OCI-LY1 (cell line): ENCODE results near the gene GPR179.

ENCODE experiments used
- H2AFZ ChIP-seq: fragments of 200-600 bp; sonication (generic), shearing (Covaris generic); 2 replicates; pipeline ENCODE4 v1.6.0; 2014; ENCODE audit warnings: antibody characterized with exemption, mild to moderate bottlenecking, low read length
- H3F3A ChIP-seq: fragments of 200-600 bp; sonication (generic), shearing (Covaris generic); 2 replicates; pipeline ENCODE4 v1.6.0; 2014; ENCODE audit warnings: mild to moderate bottlenecking, antibody characterized with exemption, low read length, moderate library complexity; ENCODE audit not compliant: insufficient read depth
- H3K27ac ChIP-seq: fragments of 200-600 bp; sonication (generic); 2 replicates; pipeline ENCODE4 v1.5.1; 2014; ENCODE audit warnings: low read length, mixed run types, mild to moderate bottlenecking, low read depth; ENCODE audit not compliant: poor library complexity, severe bottlenecking
- H3K27me3 ChIP-seq: fragments of 200-600 bp; sonication (generic); 2 replicates; pipeline ENCODE4 v1.6.0; 2014; ENCODE audit warnings: antibody characterized with exemption, mild to moderate bottlenecking, low read length, moderate library complexity; ENCODE audit not compliant: insufficient read depth
- H3K36me3 ChIP-seq: fragments of 200-600 bp; sonication (generic); 2 replicates; pipeline ENCODE4 v1.6.1; 2014; ENCODE audit warnings: mild to moderate bottlenecking, antibody characterized with exemption, low read length, moderate library complexity, mixed read lengths; ENCODE audit not compliant: insufficient read depth
- H3K4me1 ChIP-seq: fragments of 200-600 bp; sonication (generic); 2 replicates; pipeline ENCODE4 v1.5.1; 2014; ENCODE audit warnings: mild to moderate bottlenecking, low read length, moderate library complexity; ENCODE audit not compliant: insufficient read depth, severe bottlenecking
- H3K4me2 ChIP-seq: fragments of 200-600 bp; sonication (generic), shearing (Covaris generic); 2 replicates; pipeline ENCODE4 v1.6.1; 2014; ENCODE audit warnings: low read length
- H3K4me3 ChIP-seq: fragments of 200-600 bp; sonication (generic); 2 replicates; pipeline ENCODE4 v1.5.1; 2014; ENCODE audit warnings: low read length, low read depth, mild to moderate bottlenecking, mixed read lengths; ENCODE audit not compliant: poor library complexity, severe bottlenecking
- H3K79me2 ChIP-seq: fragments of 200-600 bp; shearing (Covaris generic); 2 replicates; pipeline ENCODE4 v1.6.1; 2016; ENCODE audit warnings: mixed run types, low read length, mixed read lengths; ENCODE audit not compliant: insufficient read depth
- H3K9ac ChIP-seq: fragments of 200-600 bp; sonication (generic), shearing (Covaris generic); 2 replicates; pipeline ENCODE4 v1.6.1; 2014; ENCODE audit warnings: mild to moderate bottlenecking, low read length, mixed read lengths
- H3K9me2 ChIP-seq: fragments of 200-600 bp; sonication (generic), shearing (Covaris generic); 2 replicates; pipeline ENCODE4 v1.6.1; 2014; ENCODE audit warnings: low read depth, mild to moderate bottlenecking, low read length, mixed read lengths
- H3K9me3 ChIP-seq: fragments of 200-600 bp; shearing (Covaris generic); 2 replicates; pipeline ENCODE4 v1.6.1; 2014; ENCODE audit warnings: low read length, mixed read lengths
- H4K20me1 ChIP-seq: fragments of 200-600 bp; sonication (generic), shearing (Covaris generic); 2 replicates; pipeline ENCODE4 v1.6.0; 2016; ENCODE audit warnings: mild to moderate bottlenecking, low read length; ENCODE audit not compliant: insufficient read depth
- EZH2 ChIP-seq: fragments of 200-600 bp; sonication (generic), shearing (Covaris generic); IDR thresholded peaks from 2 replicates; pipeline ENCODE4 v1.8.0; 2017; ENCODE audit warnings: borderline replicate concordance, mixed run types, mild to moderate bottlenecking, antibody characterized with exemption, low read length, moderate library complexity, mixed read lengths
- TF ChIP-seq, protein P1 (sequence below): fragments of 200-600 bp; sonication (generic), shearing (Covaris generic); IDR thresholded peaks from 2 replicates; pipeline ENCODE4 v1.5.1; 2017; ENCODE audit warnings: mild to moderate bottlenecking, antibody characterized with exemption, low read length, moderate library complexity, mixed read lengths

The GPR179 gene

DNA sequence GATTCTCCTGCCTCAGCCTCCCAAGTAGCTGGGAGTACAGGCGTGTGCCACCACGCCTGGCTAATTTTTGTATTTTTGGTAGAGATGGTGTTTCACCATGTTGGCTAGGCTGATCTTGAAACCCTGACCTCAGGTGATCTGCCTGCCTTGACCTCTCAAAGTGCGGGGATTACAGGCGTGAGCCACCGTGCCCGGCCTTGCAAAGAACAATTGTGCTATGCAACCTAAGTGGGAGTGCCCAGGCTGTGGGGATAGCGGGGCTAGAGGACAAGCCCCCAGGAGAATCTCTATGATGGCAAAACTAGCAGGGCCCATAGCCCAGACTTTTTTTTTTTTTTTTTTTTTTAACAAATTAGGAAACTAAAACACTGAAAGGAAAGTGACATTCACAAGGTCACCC is 2.0 kb upstream of the GPR179 start:
- H3K9me2 ChIP-seq = no peaks in the 10 kb centered on the region
- H3K27me3 ChIP-seq = no peaks in the 10 kb centered on the region; the same call in 1 of the 2 replicates
- H3K9ac ChIP-seq = no peak overlapping the region
- TF ChIP-seq, protein P1, sequence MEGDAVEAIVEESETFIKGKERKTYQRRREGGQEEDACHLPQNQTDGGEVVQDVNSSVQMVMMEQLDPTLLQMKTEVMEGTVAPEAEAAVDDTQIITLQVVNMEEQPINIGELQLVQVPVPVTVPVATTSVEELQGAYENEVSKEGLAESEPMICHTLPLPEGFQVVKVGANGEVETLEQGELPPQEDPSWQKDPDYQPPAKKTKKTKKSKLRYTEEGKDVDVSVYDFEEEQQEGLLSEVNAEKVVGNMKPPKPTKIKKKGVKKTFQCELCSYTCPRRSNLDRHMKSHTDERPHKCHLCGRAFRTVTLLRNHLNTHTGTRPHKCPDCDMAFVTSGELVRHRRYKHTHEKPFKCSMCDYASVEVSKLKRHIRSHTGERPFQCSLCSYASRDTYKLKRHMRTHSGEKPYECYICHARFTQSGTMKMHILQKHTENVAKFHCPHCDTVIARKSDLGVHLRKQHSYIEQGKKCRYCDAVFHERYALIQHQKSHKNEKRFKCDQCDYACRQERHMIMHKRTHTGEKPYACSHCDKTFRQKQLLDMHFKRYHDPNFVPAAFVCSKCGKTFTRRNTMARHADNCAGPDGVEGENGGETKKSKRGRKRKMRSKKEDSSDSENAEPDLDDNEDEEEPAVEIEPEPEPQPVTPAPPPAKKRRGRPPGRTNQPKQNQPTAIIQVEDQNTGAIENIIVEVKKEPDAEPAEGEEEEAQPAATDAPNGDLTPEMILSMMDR = no peak
- TF ChIP-seq EZH2 = no peak
- H4K20me1 ChIP-seq = no peaks in the 10 kb centered on the region
- no peaks in the 10 kb centered on the region for H3K36me3 ChIP-seq
- no peaks in the 10 kb centered on the region for H3K9me3 ChIP-seq
- no peak overlapping the region for H3K27ac ChIP-seq
- no peaks in the 10 kb centered on the region for H3F3A ChIP-seq
- no peaks in the 10 kb centered on the region for H3K79me2 ChIP-seq
- no peak overlapping the region for H3K4me3 ChIP-seq
- peaks cover 11% of the 10 kb centered on the region for H3K4me1 ChIP-seq
- H3K4me2 ChIP-seq = no peak overlapping the region
- H2AFZ ChIP-seq = no peak overlapping the region

DNA sequence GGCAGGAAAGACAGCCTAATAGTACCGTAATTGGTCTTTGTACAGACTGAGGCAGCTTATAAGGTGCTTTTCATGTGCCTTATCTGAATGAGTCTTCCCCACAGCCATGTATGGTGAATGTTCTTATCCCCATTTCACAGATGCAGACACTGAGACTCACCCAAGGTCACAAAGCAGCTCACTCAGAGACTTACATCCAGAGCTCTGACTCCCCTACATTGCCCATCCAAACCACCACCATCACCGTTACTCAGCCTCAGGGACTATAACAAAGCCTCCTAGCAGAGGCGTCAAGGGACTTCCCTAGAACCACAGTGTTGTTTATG is 627 bp upstream of the GPR179 start:
- Histone ChIP-seq H3K79me2 (no peaks in the 10 kb centered on the region), H3K9me2 (no peaks in the 10 kb centered on the region), H3K4me1 (peaks cover 9% of the 10 kb centered on the region), H3K36me3 (no peaks in the 10 kb centered on the region), H4K20me1 (no peaks in the 10 kb centered on the region), H3K27ac (no peak overlapping the region), H3K27me3 (no peaks in the 10 kb centered on the region; the same call in 1 of the 2 replicates), H3F3A (no peaks in the 10 kb centered on the region), H3K4me3 (no peak overlapping the region), H3K9ac (no peak overlapping the region), H3K9me3 (no peaks in the 10 kb centered on the region), H3K4me2 (no peak overlapping the region), H2AFZ (no peak overlapping the region)
- TF ChIP-seq EZH2 = no peak
- TF ChIP-seq, protein P1 = no peak

DNA sequence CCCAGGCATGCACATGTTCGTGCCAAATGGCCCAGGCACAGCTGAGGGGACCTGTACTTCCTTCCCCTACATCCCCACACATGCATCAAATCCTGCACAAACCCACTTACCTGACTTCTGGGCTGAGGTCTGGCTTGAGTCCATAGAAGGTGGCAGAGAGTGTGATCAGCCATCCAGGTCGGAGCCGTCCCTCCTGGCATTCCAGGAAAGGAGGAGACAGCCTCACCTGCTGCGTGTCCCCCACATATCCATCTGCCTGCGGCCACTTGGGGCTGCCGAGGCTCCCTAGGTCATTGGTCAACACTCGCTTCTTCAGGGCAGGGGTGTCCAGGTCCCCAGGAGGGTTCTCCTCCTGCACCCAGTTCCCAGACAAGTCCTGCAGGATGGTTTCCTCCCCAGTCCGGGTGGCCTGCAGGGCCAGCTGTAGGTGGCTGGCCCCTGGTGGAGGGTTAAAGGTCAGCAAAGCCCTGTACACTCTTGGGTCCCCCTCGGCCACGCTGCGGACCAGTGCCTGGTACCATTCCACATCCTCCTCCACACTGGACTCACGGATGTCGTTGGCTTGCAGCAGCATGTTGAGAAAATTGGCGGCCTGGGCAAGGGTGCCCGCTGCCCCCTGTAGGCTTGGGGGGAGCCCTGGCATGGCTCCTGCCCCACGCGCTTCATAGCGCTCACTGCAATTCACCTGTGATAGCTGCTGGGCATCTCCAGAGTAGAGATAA is 709 bp downstream of the GPR179 start:
- no peaks in the 10 kb centered on the region; the same call in 1 of the 2 replicates for H3K27me3 ChIP-seq
- H3K9ac ChIP-seq = no peak overlapping the region
- no peaks in the 10 kb centered on the region for H3K79me2 ChIP-seq
- H3K36me3 ChIP-seq = no peaks in the 10 kb centered on the region
- H4K20me1 ChIP-seq = no peaks in the 10 kb centered on the region
- no peak overlapping the region for H3K4me3 ChIP-seq
- no peak overlapping the region for H3K4me2 ChIP-seq
- peaks cover 9% of the 10 kb centered on the region for H3K4me1 ChIP-seq
- no peak overlapping the region for H3K27ac ChIP-seq
- H3K9me3 ChIP-seq = no peaks in the 10 kb centered on the region
- no peak for TF ChIP-seq EZH2
- TF ChIP-seq, protein P1 = no peak
- H2AFZ ChIP-seq = no peak overlapping the region
- H3F3A ChIP-seq = no peaks in the 10 kb centered on the region
- H3K9me2 ChIP-seq = no peaks in the 10 kb centered on the region
